GM19238 (cell line): Measurements from ENCODE around the gene PFKFB3.
"Not testable (repeated sequence)": the region's sequence is repeated elsewhere in the genome, so short reads cannot be mapped to it uniquely, and the experiment has no call there.

ENCODE experiments used
- DNase-seq: peaks from one replicate; pipeline ENCODE4 v3.0.0; 2011; ENCODE audit warnings: low spot score; ENCODE audit not compliant: insufficient read length

Gene PFKFB3

GRCh38 chr10:6236349-6237198 lies 33.8 kb downstream of the PFKFB3 start:
- no peak for DNase-seq

GRCh38 chr10:6237199-6237530 lies 34.4 kb downstream of the PFKFB3 start:
- DNase-seq = no peak

- not testable (repeated sequence) for DNase-seq
These were observed 36.0 kb downstream of the PFKFB3 start for GRCh38 chr10:6238587-6239212.

GRCh38 chr10:6239213-6239991 lies 36.7 kb downstream of the PFKFB3 start:
- no peak for DNase-seq

- DNase-seq = no peak
These were observed 37.5 kb downstream of the PFKFB3 start for GRCh38 chr10:6240254-6240653.

GRCh38 chr10:6242089-6242488 lies 39.4 kb downstream of the PFKFB3 start:
- DNase-seq = no peak

GRCh38 chr10:6244510-6244909 lies 41.8 kb downstream of the PFKFB3 start:
- DNase-seq = no peak

- no peak for DNase-seq
These were observed 44.4 kb downstream of the PFKFB3 start for GRCh38 chr10:6247041-6247712.

GRCh38 chr10:6248908-6249307 lies 46.2 kb downstream of the PFKFB3 start:
- not testable (repeated sequence) for DNase-seq

GRCh38 chr10:6249698-6250097 lies 47.0 kb downstream of the PFKFB3 start:
- DNase-seq = no peak

GRCh38 chr10:6250745-6251144 lies 48.0 kb downstream of the PFKFB3 start:
- DNase-seq = no peak

GRCh38 chr10:6254201-6254600 lies 51.5 kb downstream of the PFKFB3 start:
- DNase-seq = no peak

- DNase-seq = no peak
These were observed 52.9 kb downstream of the PFKFB3 start for GRCh38 chr10:6255548-6256061.

- no peak for DNase-seq
These were observed 53.7 kb downstream of the PFKFB3 start for GRCh38 chr10:6256439-6256838.

GRCh38 chr10:6259153-6259552 lies 56.4 kb downstream of the PFKFB3 start:
- DNase-seq = no peak

- DNase-seq = no peak
These were observed 58.1 kb downstream of the PFKFB3 start for GRCh38 chr10:6260843-6261242.

- no peak for DNase-seq
These were observed 65.2 kb downstream of the PFKFB3 start for GRCh38 chr10:6267941-6268340.

GRCh38 chr10:6269432-6269831 lies 66.7 kb downstream of the PFKFB3 start:
- no peak for DNase-seq

GRCh38 chr10:6269953-6270867 lies 67.5 kb downstream of the PFKFB3 start:
- DNase-seq = peak; percentile 37

- no peak for DNase-seq
These were observed 68.2 kb downstream of the PFKFB3 start for GRCh38 chr10:6270951-6271350.
